GM21528 (cell line): ENCODE measurements around the gene MINDY4.
"Not testable (repeated sequence)": the region's sequence is repeated elsewhere in the genome, so short reads cannot be mapped to it uniquely, and the experiment has no call there.

Experiments
- ATAC-seq: cut with Tn5 transposase; IDR thresholded peaks from one replicate; pipeline ENCODE4 v1.9.1; 2021; ENCODE audit warnings: mild to moderate bottlenecking, moderate library complexity; ENCODE audit not compliant: unreplicated experiment, low FRiP score

MINDY4 gene

DNA sequence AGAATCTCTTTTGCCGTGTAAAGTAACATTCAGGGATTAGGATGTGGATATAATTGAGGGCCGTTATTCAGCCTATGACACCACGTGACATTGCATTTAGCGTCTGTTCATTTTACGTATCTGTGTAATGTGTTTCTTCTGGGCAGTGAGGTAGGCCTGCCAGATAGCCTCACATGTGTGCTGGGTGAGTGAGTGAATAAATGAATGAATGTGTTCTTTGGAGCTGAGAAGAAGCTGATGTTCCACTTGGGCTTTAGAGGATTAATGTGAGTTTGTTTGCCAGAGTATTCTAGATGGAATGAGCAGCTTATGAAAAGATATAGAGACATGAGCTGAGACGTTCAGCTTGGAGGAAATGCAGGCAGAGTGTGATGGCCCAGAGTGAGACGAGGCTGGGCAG, 55.0 kb downstream of the MINDY4 start:
- ATAC-seq, result no peak

DNA sequence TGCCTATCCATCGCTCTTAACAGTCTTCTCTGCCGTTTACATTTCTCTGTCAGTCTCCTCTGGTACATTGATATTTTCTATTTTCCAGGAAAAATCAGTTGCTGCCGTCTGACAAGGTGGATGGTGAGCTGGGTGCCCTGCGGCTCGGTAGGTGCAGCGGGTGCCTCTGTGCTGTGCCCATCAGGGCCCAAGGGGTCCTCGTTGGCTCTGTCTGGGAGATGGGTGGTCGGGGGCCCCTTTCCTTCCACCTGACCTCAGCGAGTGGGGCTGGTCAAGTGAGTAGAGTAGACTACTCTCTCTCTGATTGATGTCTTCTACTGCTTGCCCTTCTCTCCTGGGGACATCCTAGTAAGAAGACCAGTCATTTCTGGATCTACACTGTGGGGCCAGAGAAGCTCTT, 57.4 kb downstream of the MINDY4 start:
- no peak for ATAC-seq

DNA sequence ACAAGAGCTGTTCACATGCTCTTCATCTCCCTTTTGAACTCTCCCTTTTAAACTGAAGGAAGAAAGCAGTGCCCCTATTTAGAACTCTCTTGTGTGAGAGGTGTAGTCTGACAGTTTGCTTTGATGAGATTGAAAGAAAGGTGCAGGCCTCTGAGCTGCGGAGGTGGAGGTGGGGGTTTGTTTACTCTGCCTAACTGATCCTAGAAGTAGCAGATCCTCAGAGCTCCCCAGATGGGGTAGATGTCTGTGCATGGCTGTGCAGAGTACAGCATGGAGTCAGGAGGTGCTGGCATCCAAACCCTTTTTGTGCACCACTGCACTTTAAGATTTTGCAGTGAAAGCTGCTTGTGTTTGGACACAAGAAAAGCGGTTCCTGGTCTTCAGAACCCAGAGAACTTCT, 58.3 kb downstream of the MINDY4 start:
- no peak for ATAC-seq

- no peak for ATAC-seq
Measured at GRCh38 chr7:30831227-30831626, 60.0 kb downstream of the MINDY4 start.

GRCh38 chr7:30831936-30832335, 60.7 kb downstream of the MINDY4 start:
- ATAC-seq, result no peak

GRCh38 chr7:30834017-30834674, 62.9 kb downstream of the MINDY4 start:
- ATAC-seq, result not testable (repeated sequence)

GRCh38 chr7:30835396-30835915, 64.2 kb downstream of the MINDY4 start:
- no peak for ATAC-seq

DNA sequence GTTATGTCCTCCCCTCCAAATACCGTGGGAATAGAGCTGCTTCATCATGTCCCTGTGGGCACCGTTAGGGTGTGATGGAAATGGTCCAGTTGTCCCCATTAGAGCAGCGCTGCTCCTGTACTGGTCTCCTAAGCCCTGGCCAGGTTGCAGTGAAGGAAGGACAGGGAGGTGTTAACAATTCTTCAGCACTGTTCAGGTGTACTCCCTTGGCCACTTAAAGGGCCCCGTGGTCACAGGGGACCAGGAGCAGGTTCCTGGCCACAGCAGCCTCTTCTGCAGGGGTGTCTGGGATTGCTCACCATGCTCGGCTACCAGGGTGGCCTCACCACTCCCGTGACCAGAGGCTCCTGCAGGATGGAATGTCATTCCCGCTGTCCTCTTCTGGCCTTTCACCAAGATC, 65.8 kb downstream of the MINDY4 start:
- ATAC-seq, result no peak

GRCh38 chr7:30837581-30837980, 66.4 kb downstream of the MINDY4 start:
- no peak for ATAC-seq

DNA sequence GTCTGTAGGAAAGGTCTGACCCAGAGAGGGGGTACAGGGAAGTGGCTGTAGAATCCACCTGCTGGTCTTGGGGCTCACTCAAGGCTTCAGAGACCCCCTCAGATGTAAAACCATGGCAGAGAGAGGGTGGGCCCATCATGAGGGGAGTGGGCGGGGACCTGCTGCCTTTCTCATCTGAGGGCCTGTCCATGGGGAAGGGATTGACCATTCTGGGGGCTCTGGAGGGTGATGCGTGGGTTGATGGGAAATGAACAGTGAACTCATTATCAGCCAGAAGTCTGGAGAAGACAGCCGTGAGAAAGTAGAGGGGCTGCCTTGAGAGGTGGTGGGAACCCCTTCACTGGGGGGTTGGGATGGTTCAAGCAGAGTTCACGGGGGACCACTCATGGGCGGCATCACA, 66.8 kb downstream of the MINDY4 start:
- no peak for ATAC-seq

DNA sequence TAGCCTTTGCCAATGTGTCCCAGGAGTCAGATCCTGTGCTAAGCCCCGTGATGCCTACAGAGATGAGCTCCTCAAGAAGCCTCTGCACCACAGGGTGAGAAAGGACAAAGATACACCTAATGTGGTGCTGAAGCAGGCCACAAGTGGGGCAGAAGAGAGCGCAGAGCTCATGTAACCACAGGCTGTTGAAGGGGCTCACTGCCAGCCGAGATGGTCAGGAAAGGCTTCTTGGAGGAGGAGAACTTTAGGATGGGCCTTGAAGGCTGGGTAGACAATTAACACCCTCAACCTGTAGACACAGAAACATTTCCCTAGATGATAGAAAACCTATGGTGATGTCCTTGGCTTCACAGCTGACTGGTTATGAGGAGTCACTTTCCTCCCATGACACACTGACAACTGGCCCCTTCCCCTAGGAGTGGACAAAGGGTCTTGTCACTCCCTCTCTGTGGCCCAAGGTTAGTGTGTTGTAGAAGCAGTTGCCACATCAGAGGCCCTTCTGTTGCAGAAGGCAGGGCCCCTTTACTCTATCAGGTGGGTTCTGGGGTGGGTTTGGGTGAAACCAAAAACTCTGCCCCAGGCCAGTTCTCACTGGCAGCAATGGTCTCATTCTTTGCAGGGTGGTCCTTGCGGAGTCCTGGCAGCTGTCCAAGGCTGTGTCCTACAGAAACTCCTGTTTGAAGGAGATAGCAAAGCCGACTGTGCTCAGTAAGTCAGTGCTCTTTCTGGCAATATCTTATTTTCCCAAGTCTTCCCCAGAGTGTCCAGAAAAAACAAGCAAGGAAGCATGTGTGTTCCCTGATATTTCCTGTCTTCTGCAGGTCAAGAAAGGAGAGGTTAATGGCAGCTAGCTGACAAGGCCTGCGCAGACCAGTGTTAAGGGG, 69.2 kb downstream of the MINDY4 start:
- ATAC-seq, result no peak

GRCh38 chr7:30841025-30841735, 70.0 kb downstream of the MINDY4 start:
- ATAC-seq, result no peak

DNA sequence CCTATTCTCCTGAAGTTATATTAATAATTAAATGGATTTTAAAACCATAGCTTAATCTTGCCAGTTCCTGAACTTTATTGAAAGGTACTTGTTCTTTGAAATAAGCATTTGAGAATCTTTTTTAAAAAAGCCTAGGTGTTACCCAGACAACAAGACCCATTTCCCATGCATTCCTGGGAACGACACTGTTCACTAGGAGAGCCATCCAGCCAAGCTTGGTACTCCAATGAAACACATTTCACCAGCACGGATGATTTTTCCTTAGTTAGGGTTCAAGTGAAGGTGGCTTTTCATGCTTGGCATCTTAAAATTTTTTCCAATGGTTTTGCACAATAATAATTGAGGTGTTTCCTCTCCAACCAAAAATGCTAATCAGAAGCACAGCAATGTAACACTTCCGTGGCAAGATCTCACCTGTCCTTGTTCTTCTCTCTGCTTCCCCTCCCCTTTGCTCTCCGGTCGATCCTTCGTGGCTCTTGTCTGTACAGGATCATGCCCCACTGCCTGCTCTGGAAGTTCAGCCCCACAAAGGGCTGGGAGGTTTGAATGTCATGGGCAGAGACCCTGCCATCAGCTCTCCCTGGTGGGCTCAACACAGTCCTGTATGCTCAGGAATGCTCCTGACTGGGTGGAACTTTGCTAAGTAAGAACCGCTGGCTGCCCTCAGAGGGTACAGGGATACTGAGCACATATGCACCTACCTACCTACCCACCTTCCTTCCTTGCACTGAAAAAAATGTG, 70.8 kb downstream of the MINDY4 start:
- ATAC-seq, result no peak

- ATAC-seq, result no peak
Measured at GRCh38 chr7:30842542-30843451, 71.6 kb downstream of the MINDY4 start.

DNA sequence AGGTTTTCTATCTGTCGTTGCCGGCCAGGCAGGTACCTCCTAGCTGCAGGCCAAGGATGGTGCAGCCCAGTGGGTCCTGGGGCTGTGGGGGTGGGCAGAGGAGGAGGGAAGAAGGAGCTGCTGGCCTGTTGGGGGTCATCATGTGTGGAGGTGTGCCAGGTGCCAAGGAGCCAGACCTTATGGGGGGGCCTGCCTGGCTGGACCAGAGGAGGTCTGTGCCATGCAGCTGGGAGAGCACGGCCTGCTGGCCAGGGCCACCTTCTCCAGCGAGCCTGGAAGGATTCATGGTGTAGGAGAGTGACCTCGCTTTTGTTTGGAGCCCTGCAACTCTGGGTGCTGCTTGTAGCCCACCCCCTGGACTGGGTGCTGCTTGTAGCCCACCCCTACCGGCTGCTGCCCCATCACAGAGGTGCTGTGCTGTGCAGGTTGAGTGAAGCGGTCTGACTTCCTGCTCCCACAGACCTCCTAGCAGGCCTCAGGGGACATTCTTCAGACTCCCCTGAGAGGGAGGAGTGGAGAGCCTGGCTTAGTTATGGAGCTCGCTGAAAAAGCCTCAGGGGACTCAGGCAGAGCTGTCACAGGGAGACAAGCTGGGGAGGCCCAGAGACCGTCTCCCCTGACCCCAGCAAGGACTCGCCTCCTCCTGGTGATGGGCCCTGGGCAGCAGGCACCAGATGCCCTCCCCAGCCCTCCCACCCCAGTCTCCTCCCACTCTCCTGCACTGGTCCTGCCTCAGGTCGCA, 72.7 kb downstream of the MINDY4 start:
- no peak for ATAC-seq

GRCh38 chr7:30844483-30844874, 73.3 kb downstream of the MINDY4 start:
- no peak for ATAC-seq

DNA sequence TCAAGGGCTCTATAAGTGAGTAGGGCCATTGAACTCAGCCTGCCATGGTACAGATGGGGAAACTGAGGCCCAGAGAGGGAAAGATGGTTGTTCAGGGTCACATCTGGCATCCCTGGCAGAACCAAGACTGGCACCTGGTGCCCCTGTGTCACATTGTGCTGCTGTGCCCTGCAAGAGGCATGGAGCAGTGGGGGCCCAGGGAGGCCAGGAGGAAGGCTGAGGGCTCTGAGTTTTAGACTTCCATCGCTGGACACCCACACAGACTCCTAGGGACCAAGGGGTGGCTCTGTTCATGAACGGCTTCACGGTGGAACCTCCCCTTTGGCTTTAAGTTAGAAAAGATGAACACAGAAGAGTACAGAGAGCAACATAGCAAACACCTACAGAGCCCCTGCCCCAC, 73.7 kb downstream of the MINDY4 start:
- no peak for ATAC-seq

DNA sequence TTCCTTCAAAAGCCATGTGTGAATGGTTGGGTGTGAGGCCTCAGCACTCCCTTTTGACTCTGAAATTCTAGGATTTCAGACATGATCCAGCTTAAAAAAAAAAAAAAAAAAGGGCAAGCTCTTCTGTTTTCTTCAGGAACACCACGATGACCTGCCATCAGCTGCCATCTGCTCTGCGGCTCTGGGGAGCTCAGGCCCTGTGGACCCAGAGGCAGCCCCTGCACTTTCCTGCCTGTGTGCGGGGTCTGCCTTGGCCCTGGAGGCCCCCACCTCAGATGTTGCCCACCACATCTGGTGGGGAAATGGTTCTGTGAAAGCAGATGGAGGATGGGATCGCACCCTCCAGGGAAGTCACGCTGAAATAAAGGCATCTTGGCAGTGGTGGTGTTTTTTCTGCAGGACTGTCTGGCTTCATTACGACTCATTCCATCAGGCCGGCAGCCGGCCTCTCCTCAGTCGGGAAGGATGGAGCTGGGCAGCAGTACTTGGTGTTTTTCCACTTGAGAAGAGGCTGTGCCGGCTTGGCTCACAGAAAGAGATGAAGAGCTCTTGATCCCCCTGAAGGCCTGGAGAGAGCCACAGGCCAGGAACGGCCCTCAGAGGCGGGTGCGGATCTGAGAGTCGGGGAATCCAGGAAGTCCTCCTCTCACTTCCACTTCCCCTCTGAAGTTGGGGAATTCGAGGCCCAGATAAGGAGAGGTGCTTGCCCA, 74.4 kb downstream of the MINDY4 start:
- no peak for ATAC-seq
